Measurements from ENCODE around the gene ANTKMT. TPM values are rescaled to one million over a fixed set of nuclear protein-coding genes. Genes with fewer than 3 reads are reported as not detected.
"Not testable (repeated sequence)": the region's sequence is repeated elsewhere in the genome, so short reads cannot be mapped to it uniquely, and the experiment has no call there.

ANTKMT gene
- total and polyA plus RNA-seq, 12 donors = 23.3 to 91.1 (median 31.7) TPM

GRCh38 chr16:741986-742629 lies 21.2 kb downstream of the ANTKMT start:
- H3K36me3 ChIP-seq = peaks cover 0 to 23% (median 6%) of the 10 kb centered on the region in 9 donors
- intact Hi-C loops (cut with DNase I) = loop anchor here in 4 of 10 donors (1.0 to 5.0 kb wide), 3 partner anchors 29 to 45 kb away; partner anchors contain the start of genes CHTF18 (in 1 of the 4) and RPUSD1 (in 1 of the 4)
- peaks cover 7 to 19% (median 15%) of the 10 kb centered on the region in 9 donors for H3K4me1 ChIP-seq
- WGBS, 2 donors = 87 to 88% methylated on average over 15 of the region's 15 CpGs
- DNase-seq (no peak), ATAC-seq (no peak)
- no peak for TF ChIP-seq CTCF (IDR thresholded peaks at IDR 0.05)
- no peak overlapping the region for H3K27ac ChIP-seq
- no peak overlapping the region for H3K4me3 ChIP-seq
- peaks cover 0 to 18% (median 4%) of the 10 kb centered on the region in 7 donors for H3K27me3 ChIP-seq
- H3K9me3 ChIP-seq = no peaks in the 10 kb centered on the region

- H3K4me1 ChIP-seq = peaks cover 7 to 19% (median 15%) of the 10 kb centered on the region in 9 donors
- peaks cover 0 to 18% (median 4%) of the 10 kb centered on the region in 7 donors for H3K27me3 ChIP-seq
- 78 to 83% methylated on average over 14 of the region's 14 CpGs for WGBS, 2 donors
- intact Hi-C loops (cut with DNase I) = loop anchor here in 1 of 10 donors (5.0 kb wide), 1 partner anchor 44 kb away; the partner anchor contains the start of genes CHTF18 and RPUSD1
- DNase-seq, H3K27ac ChIP-seq, ATAC-seq, H3K4me3 ChIP-seq, H3K9me3 ChIP-seq: not testable (repeated sequence)
- H3K36me3 ChIP-seq = peaks cover 0 to 15% (median 0%) of the 10 kb centered on the region in 9 donors
Measured at GRCh38 chr16:742894-743293, 21.9 kb downstream of the ANTKMT start.

GRCh38 chr16:743794-744500 lies 23.0 kb downstream of the ANTKMT start:
- Histone ChIP-seq H3K36me3 (peaks cover 0 to 6% (median 0%) of the 10 kb centered on the region in 9 donors), H3K4me1 (peaks cover 7 to 19% (median 15%) of the 10 kb centered on the region in 9 donors), H3K27ac (no peak overlapping the region), H3K27me3 (peaks cover 0 to 18% (median 4%) of the 10 kb centered on the region in 7 donors), H3K4me3 (no peak overlapping the region), H3K9me3 (no peaks in the 10 kb centered on the region)
- intact Hi-C loops (cut with DNase I) = loop anchor here in 1 of 10 donors (5.0 kb wide), 1 partner anchor 43 kb away; the partner anchor contains the start of genes CHTF18 and RPUSD1
- ATAC-seq = no peak
- no peak for TF ChIP-seq CTCF (IDR thresholded peaks at IDR 0.05)
- DNase-seq = no peak
- 76 to 79% methylated on average over 21 of the region's 21 CpGs for WGBS, 2 donors

- no peaks in the 10 kb centered on the region for H3K9me3 ChIP-seq
- intact Hi-C loops (cut with DNase I) = no loop called here
- H3K27ac ChIP-seq = no peak overlapping the region
- 2 to 6% methylated on average over 14 of the region's 14 CpGs for WGBS, 2 donors
- no peak overlapping the region for H3K4me3 ChIP-seq
- TF ChIP-seq CTCF (IDR thresholded peaks at IDR 0.05) = peak in 5 of 9 donors; percentile 9 to 28 (median 16)
- DNase-seq (no peak), ATAC-seq (no peak)
- peaks cover 0 to 18% (median 4%) of the 10 kb centered on the region in 7 donors for H3K27me3 ChIP-seq
- peaks cover 0 to 5% (median 5%) of the 10 kb centered on the region in 9 donors for H3K4me1 ChIP-seq
- no peaks in the 10 kb centered on the region for H3K36me3 ChIP-seq
Measured at GRCh38 chr16:745739-746138, 24.8 kb downstream of the ANTKMT start.

Measured in heart right ventricle (tissue), 16 donors.